Keratinocyte (primary cell): ENCODE measurements around the gene AXL. TPM values are rescaled to one million over a fixed set of nuclear protein-coding genes. Genes with fewer than 3 reads are reported as not detected.

Experiments used
- DNase-seq: peaks from one replicate; pipeline ENCODE4 v3.0.0-alpha.2; 2011; ENCODE audit warnings: low read depth, missing footprints, low spot score
- FAIRE-seq: peaks from 2 replicates; lab custom pipeline; 2011; peaks lifted over from hg19 to GRCh38; lab: Jason Lieb, UNC
- H2AFZ ChIP-seq: 2 replicates; pipeline ENCODE4 v1.6.0; 2012; ENCODE audit warnings: low read length, control low read depth, inconsistent platforms; ENCODE audit not compliant: control insufficient read depth
- H3K27ac ChIP-seq: 2 replicates; pipeline ENCODE4 v1.5.1; 2011; ENCODE audit warnings: low read length; ENCODE audit not compliant: control insufficient read depth, insufficient read depth
- H3K27me3 ChIP-seq: 3 replicates; pipeline ENCODE4 v1.6.0; 2011; ENCODE audit warnings: low read length; ENCODE audit not compliant: control insufficient read depth, insufficient read depth; ENCODE audit errors: extremely low read depth
- H3K36me3 ChIP-seq, 2 experiments: 2 replicates in 1 of 2; 3 replicates in 1 of 2; pipeline ENCODE4 v1.5.1; 2011; ENCODE audit warnings: low read length in 2 of 2, mild to moderate bottlenecking in 1 of 2; ENCODE audit not compliant: control insufficient read depth in 2 of 2, insufficient read depth in 2 of 2; ENCODE audit errors: extremely low read depth in 1 of 2
- H3K4me1 ChIP-seq: 3 replicates; pipeline ENCODE4 v1.5.1; 2011; ENCODE audit warnings: low read length; ENCODE audit not compliant: control insufficient read depth, insufficient read depth; ENCODE audit errors: extremely low read depth
- H3K4me2 ChIP-seq: 3 replicates; pipeline ENCODE4 v1.6.0; 2011; ENCODE audit warnings: low read depth, low read length; ENCODE audit not compliant: control insufficient read depth, insufficient read depth; ENCODE audit errors: extremely low read depth
- H3K4me3 ChIP-seq, 3 experiments: fragments of 200-600 bp in 1 of 3; sonication (generic) in 1 of 3; 2 replicates in 2 of 3; 3 replicates in 1 of 3; pipeline ENCODE4 v1.5.1; 2011 to 2016; ENCODE audit warnings: low read length in 3 of 3, mild to moderate bottlenecking in 3 of 3, control low read depth in 2 of 3, inconsistent platforms in 1 of 3, low read depth in 1 of 3, mixed read lengths in 1 of 3, mixed run types in 1 of 3, moderate library complexity in 1 of 3; ENCODE audit not compliant: control insufficient read depth in 2 of 3, insufficient read depth in 2 of 3; ENCODE audit errors: extremely low read depth in 1 of 3
- H3K79me2 ChIP-seq: 2 replicates; pipeline ENCODE4 v1.6.0; 2012; ENCODE audit warnings: low read length; ENCODE audit not compliant: control insufficient read depth, insufficient read depth
- H3K9ac ChIP-seq: 3 replicates; pipeline ENCODE4 v1.6.0; 2011; ENCODE audit warnings: low read length; ENCODE audit not compliant: control insufficient read depth, insufficient read depth; ENCODE audit errors: extremely low read depth
- H3K9me1 ChIP-seq: 3 replicates; pipeline ENCODE4 v1.6.0; 2011; ENCODE audit warnings: low read length; ENCODE audit not compliant: control insufficient read depth, insufficient read depth; ENCODE audit errors: extremely low read depth
- H3K9me3 ChIP-seq: 2 replicates; pipeline ENCODE4 v1.5.1; 2012; ENCODE audit warnings: low read depth, low read length; ENCODE audit not compliant: control insufficient read depth
- H4K20me1 ChIP-seq: 3 replicates; pipeline ENCODE4 v1.6.0; 2011; ENCODE audit warnings: low read length; ENCODE audit not compliant: control insufficient read depth, insufficient read depth; ENCODE audit errors: extremely low read depth
- EZH2 ChIP-seq: IDR thresholded peaks from one replicate; pipeline ENCODE4 v1.6.1; 2012; ENCODE audit warnings: inconsistent platforms, mild to moderate bottlenecking, low read length, moderate library complexity
- dilution Hi-C: fragments of 300-500 bp; cut with MboI; formaldehyde crosslinking; loops from one replicate; pipeline ENCODE4 v1.7.0; 2020; ENCODE audit warnings: low sequenced_read_pairs; ENCODE audit not compliant: extremely low pct_ligation_motif_present
- polyA plus RNA-seq, 5 experiments: library from polyadenylated mRNA; depleted of rRNA in 3 of 5; stranded (reverse) in 3 of 5; stranded (forward) in 1 of 5; unstranded in 1 of 5; fragments of >200 nt; gene quantifications; 1 replicate in 1 of 5; 2 replicates in 3 of 5; 3 replicates in 1 of 5; pipeline versions ENCODE4 v1.2.1 to v1.2.3, GENCODE V29; 2011 to 2012; ENCODE audit warnings: missing spikeins in 2 of 5, low read depth in 1 of 5, low replicate concordance in 1 of 5
- small RNA-seq, 3 experiments: library from RNA; depleted of rRNA; stranded (forward); fragments of <200 nt; gene quantifications; one replicate each; pipeline ENCODE3, GENCODE V24; 2012; ENCODE audit warnings: low read depth in 3 of 3, low replicate concordance in 1 of 3; ENCODE audit not compliant: insufficient read length in 3 of 3
- TF ChIP-seq, protein P1 (sequence below), 3 experiments: IDR thresholded peaks in 1 of 3; conservative IDR thresholded peaks in 1 of 3; optimal IDR thresholded peaks in 1 of 3; 2 replicates in 2 of 3; 3 replicates in 1 of 3; pipeline versions ENCODE3 to v1.5.1; 2011; ENCODE audit warnings: low read length in 3 of 3, mild to moderate bottlenecking in 3 of 3, moderate library complexity in 2 of 3, control low read depth in 1 of 3, inconsistent platforms in 1 of 3; ENCODE audit not compliant: insufficient read depth in 2 of 3; ENCODE audit errors: extremely low read depth in 1 of 3

AXL gene
- polyA plus RNA-seq, 1 donor (not counting 4 experiments of a cell fraction or from before 2014, with no cell fraction given), result 21.7 TPM

DNA sequence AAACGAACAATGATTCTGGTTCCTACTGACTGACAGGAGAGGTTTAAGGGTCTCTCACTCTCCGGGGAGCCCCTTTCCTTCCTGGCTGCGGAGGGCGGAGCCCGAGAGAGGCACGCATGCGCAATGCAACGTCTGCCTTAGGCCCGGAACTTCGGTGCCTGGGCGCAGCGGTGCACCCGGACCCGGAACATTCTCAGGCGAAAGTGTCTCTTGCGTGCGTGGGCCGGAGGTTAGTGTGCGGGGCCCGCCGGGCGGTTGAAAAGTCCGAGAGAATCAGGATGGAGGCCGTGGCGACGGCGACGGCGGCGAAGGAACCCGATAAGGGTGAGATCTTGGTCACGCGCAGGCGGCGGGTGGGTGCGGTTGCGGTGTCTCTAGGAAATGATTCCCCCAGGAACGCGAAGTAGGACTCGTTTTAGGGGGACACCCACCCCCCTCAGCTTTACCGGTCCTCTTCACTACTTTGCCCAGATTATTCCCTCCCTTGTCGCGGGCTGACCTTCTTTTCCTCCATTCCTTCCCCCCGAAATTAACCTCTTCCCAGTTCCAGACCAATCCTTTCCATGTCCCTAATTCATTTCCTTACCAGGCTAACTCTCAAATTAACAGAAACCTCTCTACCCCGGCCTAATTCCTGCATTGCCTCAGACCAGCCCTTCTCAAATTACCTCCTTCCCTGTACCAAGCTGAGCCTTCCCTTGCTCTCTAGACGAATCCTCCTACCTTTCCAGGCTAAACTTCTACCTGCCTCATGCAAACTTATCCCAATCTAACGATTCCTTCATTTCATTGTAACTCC lies 91.2 kb downstream of the AXL start, which contains the start of gene CCDC97:
Gene CCDC97, plus strand, starts transcription at position 140 of the 799 bp plus-strand sequence. Its CDS starts 139 bp downstream, at position 279.
- Histone ChIP-seq H3K4me3 (peak within 1 kb of the TSS; percentile 79 to 95 (median 89)), H2AFZ (peak within 1 kb of the TSS; percentile 92), H3K4me1 (peaks cover 24% of the 10 kb centered on the region), H3K79me2 (peaks cover 28% of the 10 kb centered on the region), H4K20me1 (no peaks in the 10 kb centered on the region), H3K9me1 (no peaks in the 10 kb centered on the region), H3K27me3 (no peaks in the 10 kb centered on the region), H3K4me2 (peak within 1 kb of the TSS; percentile 99), H3K36me3 (peaks cover 20 to 23% of the 10 kb centered on the region in 2 experiments), H3K9ac (peak within 1 kb of the TSS; percentile 95), H3K27ac (peak within 1 kb of the TSS; percentile 97), H3K9me3 (no peaks in the 10 kb centered on the region)
- dilution Hi-C loops, result no loop called here
- peak; percentile 29 for FAIRE-seq
- DNase-seq, result peak; percentile 57
- TF ChIP-seq, protein P1, sequence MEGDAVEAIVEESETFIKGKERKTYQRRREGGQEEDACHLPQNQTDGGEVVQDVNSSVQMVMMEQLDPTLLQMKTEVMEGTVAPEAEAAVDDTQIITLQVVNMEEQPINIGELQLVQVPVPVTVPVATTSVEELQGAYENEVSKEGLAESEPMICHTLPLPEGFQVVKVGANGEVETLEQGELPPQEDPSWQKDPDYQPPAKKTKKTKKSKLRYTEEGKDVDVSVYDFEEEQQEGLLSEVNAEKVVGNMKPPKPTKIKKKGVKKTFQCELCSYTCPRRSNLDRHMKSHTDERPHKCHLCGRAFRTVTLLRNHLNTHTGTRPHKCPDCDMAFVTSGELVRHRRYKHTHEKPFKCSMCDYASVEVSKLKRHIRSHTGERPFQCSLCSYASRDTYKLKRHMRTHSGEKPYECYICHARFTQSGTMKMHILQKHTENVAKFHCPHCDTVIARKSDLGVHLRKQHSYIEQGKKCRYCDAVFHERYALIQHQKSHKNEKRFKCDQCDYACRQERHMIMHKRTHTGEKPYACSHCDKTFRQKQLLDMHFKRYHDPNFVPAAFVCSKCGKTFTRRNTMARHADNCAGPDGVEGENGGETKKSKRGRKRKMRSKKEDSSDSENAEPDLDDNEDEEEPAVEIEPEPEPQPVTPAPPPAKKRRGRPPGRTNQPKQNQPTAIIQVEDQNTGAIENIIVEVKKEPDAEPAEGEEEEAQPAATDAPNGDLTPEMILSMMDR (optimal IDR thresholded peaks at IDR 0.05 in 1 of 3, IDR thresholded peaks at IDR 0.05 in 1 of 3, conservative IDR thresholded peaks at IDR 0.05 in 1 of 3; ENCODE audit: extremely low read depth in 1 of 3, insufficient read depth in 2 of 3, low read length in 3 of 3), result no peak
- TF ChIP-seq EZH2, result no peak

DNA sequence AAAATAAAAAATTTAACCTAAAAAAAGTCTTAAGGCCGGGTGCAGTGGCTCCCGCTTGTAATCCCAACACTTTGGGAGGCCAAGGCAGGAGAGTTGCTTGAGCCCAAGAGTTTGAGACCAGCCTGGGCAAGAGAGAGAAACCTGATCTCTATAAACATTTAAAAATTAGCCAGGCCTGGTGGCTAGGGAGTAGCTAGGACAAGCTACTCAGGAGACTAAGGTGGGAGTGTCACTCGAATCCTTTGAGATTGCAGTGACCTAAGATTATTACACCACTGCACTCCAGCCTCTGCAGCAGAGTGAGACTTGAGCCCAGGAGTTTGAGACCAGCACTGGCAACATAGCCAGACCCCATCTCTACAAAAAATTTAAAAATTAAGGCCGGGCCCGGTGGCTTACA lies 92.0 kb downstream of the AXL start:
- Histone ChIP-seq H3K27me3 (no peaks in the 10 kb centered on the region), H3K9me1 (no peaks in the 10 kb centered on the region), H3K4me3 (peak overlapping the region; percentile 79 to 95 (median 89)), H2AFZ (no peak overlapping the region), H3K4me2 (peak overlapping the region; percentile 99), H3K27ac (peak overlapping the region; percentile 97), H3K79me2 (peaks cover 30% of the 10 kb centered on the region), H3K4me1 (peaks cover 24% of the 10 kb centered on the region), H3K9ac (peak overlapping the region; percentile 95), H4K20me1 (no peaks in the 10 kb centered on the region), H3K9me3 (no peaks in the 10 kb centered on the region), H3K36me3 (peaks cover 17 to 18% of the 10 kb centered on the region in 2 experiments)
- no peak for TF ChIP-seq EZH2
- TF ChIP-seq, protein P1 (optimal IDR thresholded peaks at IDR 0.05 in 1 of 3, IDR thresholded peaks at IDR 0.05 in 1 of 3, conservative IDR thresholded peaks at IDR 0.05 in 1 of 3; ENCODE audit: extremely low read depth in 1 of 3, insufficient read depth in 2 of 3, low read length in 3 of 3), result no peak
- FAIRE-seq (no peak), DNase-seq (no peak)
- dilution Hi-C loops, result no loop called here

Small RNA genes within 50 kb of the gene (small RNA-seq; reads per million reads assigned to genes)
- 0 reads per million in 3 experiments for gene RN7SL34P

Other genes starting within 250 kb of the AXL start
- not detected in 3 replicates for gene CYP2B6, start 227.9 kb upstream of the AXL start, polyA plus RNA-seq
- gene CYP2A13, start 130.8 kb upstream of the AXL start, polyA plus RNA-seq, result not detected in 3 replicates
- gene CYP2F1, start 104.8 kb upstream of the AXL start, polyA plus RNA-seq, result not detected in 3 replicates
- 4.9 to 5.8 TPM (median 4.9 TPM) in 3 replicates for gene CYP2S1, start 26.0 kb upstream of the AXL start, polyA plus RNA-seq
- 21.1 to 48.3 TPM (median 40.2 TPM) in 3 replicates for gene HNRNPUL1, start 45.1 kb downstream of the AXL start, polyA plus RNA-seq
- gene CCDC97, start 90.9 kb downstream of the AXL start, polyA plus RNA-seq, result 6.8 to 9.6 TPM (median 9.5 TPM) in 3 replicates
- 4.3 to 11.0 TPM (median 5.8 TPM) in 3 replicates for gene TGFB1, start 134.7 kb downstream of the AXL start, polyA plus RNA-seq
- 2.8 to 3.4 TPM (median 3.0 TPM) in 3 replicates for gene B9D2, start 144.9 kb downstream of the AXL start, polyA plus RNA-seq
- gene TMEM91, start 157.3 kb downstream of the AXL start, polyA plus RNA-seq, result 4.4 to 10.1 TPM (median 6.3 TPM) in 3 replicates
- gene EXOSC5, start 178.1 kb downstream of the AXL start, polyA plus RNA-seq, result 12.5 to 18.2 TPM (median 14.7 TPM) in 3 replicates
- gene BCKDHA, start 178.6 kb downstream of the AXL start, polyA plus RNA-seq, result 7.5 to 13.3 TPM (median 8.3 TPM) in 3 replicates
- gene B3GNT8, start 208.2 kb downstream of the AXL start, polyA plus RNA-seq, result 0.45 to 1.8 TPM (median 0.97 TPM) in 3 replicates
- gene DMAC2, start 220.7 kb downstream of the AXL start, polyA plus RNA-seq, result 45.3 to 64.0 TPM (median 45.6 TPM) in 3 replicates
- gene ERICH4, start 223.9 kb downstream of the AXL start, polyA plus RNA-seq, result not detected in 3 replicates